Keratinocyte (primary cell): ENCODE results near the gene DHX35. TPM values are rescaled to one million over a fixed set of nuclear protein-coding genes. Genes with fewer than 3 reads are reported as not detected.
A peak's percentile ranks its signal among the peaks of the same experiment; 100 is the strongest.

Experiments
- DNase-seq: peaks from one replicate; pipeline ENCODE4 v3.0.0-alpha.2; 2011; ENCODE audit warnings: low read depth, missing footprints, low spot score
- FAIRE-seq: peaks from 2 replicates; lab custom pipeline; 2011; peaks lifted over from hg19 to GRCh38; lab: Jason Lieb, UNC
- H2AFZ ChIP-seq: 2 replicates; pipeline ENCODE4 v1.6.0; 2012; ENCODE audit warnings: low read length, control low read depth, inconsistent platforms; ENCODE audit not compliant: control insufficient read depth
- H3K27ac ChIP-seq: 2 replicates; pipeline ENCODE4 v1.5.1; 2011; ENCODE audit warnings: low read length; ENCODE audit not compliant: control insufficient read depth, insufficient read depth
- H3K27me3 ChIP-seq: 3 replicates; pipeline ENCODE4 v1.6.0; 2011; ENCODE audit warnings: low read length; ENCODE audit not compliant: control insufficient read depth, insufficient read depth; ENCODE audit errors: extremely low read depth
- H3K36me3 ChIP-seq, 2 experiments: 2 replicates in 1 of 2; 3 replicates in 1 of 2; pipeline ENCODE4 v1.5.1; 2011; ENCODE audit warnings: low read length in 2 of 2, mild to moderate bottlenecking in 1 of 2; ENCODE audit not compliant: control insufficient read depth in 2 of 2, insufficient read depth in 2 of 2; ENCODE audit errors: extremely low read depth in 1 of 2
- H3K4me1 ChIP-seq: 3 replicates; pipeline ENCODE4 v1.5.1; 2011; ENCODE audit warnings: low read length; ENCODE audit not compliant: control insufficient read depth, insufficient read depth; ENCODE audit errors: extremely low read depth
- H3K4me2 ChIP-seq: 3 replicates; pipeline ENCODE4 v1.6.0; 2011; ENCODE audit warnings: low read depth, low read length; ENCODE audit not compliant: control insufficient read depth, insufficient read depth; ENCODE audit errors: extremely low read depth
- H3K4me3 ChIP-seq, 3 experiments: fragments of 200-600 bp in 1 of 3; sonication (generic) in 1 of 3; 2 replicates in 2 of 3; 3 replicates in 1 of 3; pipeline ENCODE4 v1.5.1; 2011 to 2016; ENCODE audit warnings: low read length in 3 of 3, mild to moderate bottlenecking in 3 of 3, control low read depth in 2 of 3, inconsistent platforms in 1 of 3, low read depth in 1 of 3, mixed read lengths in 1 of 3, mixed run types in 1 of 3, moderate library complexity in 1 of 3; ENCODE audit not compliant: control insufficient read depth in 2 of 3, insufficient read depth in 2 of 3; ENCODE audit errors: extremely low read depth in 1 of 3
- H3K79me2 ChIP-seq: 2 replicates; pipeline ENCODE4 v1.6.0; 2012; ENCODE audit warnings: low read length; ENCODE audit not compliant: control insufficient read depth, insufficient read depth
- H3K9ac ChIP-seq: 3 replicates; pipeline ENCODE4 v1.6.0; 2011; ENCODE audit warnings: low read length; ENCODE audit not compliant: control insufficient read depth, insufficient read depth; ENCODE audit errors: extremely low read depth
- H3K9me1 ChIP-seq: 3 replicates; pipeline ENCODE4 v1.6.0; 2011; ENCODE audit warnings: low read length; ENCODE audit not compliant: control insufficient read depth, insufficient read depth; ENCODE audit errors: extremely low read depth
- H3K9me3 ChIP-seq: 2 replicates; pipeline ENCODE4 v1.5.1; 2012; ENCODE audit warnings: low read depth, low read length; ENCODE audit not compliant: control insufficient read depth
- H4K20me1 ChIP-seq: 3 replicates; pipeline ENCODE4 v1.6.0; 2011; ENCODE audit warnings: low read length; ENCODE audit not compliant: control insufficient read depth, insufficient read depth; ENCODE audit errors: extremely low read depth
- EZH2 ChIP-seq: IDR thresholded peaks from one replicate; pipeline ENCODE4 v1.6.1; 2012; ENCODE audit warnings: inconsistent platforms, mild to moderate bottlenecking, low read length, moderate library complexity
- dilution Hi-C: fragments of 300-500 bp; cut with MboI; formaldehyde crosslinking; loops from one replicate; pipeline ENCODE4 v1.7.0; 2020; ENCODE audit warnings: low sequenced_read_pairs; ENCODE audit not compliant: extremely low pct_ligation_motif_present
- polyA plus RNA-seq, 5 experiments: library from polyadenylated mRNA; depleted of rRNA in 3 of 5; stranded (reverse) in 3 of 5; stranded (forward) in 1 of 5; unstranded in 1 of 5; fragments of >200 nt; gene quantifications; 1 replicate in 1 of 5; 2 replicates in 3 of 5; 3 replicates in 1 of 5; pipeline versions ENCODE4 v1.2.1 to v1.2.3, GENCODE V29; 2011 to 2012; ENCODE audit warnings: missing spikeins in 2 of 5, low read depth in 1 of 5, low replicate concordance in 1 of 5
- TF ChIP-seq, protein P1 (sequence below), 3 experiments: IDR thresholded peaks in 1 of 3; conservative IDR thresholded peaks in 1 of 3; optimal IDR thresholded peaks in 1 of 3; 2 replicates in 2 of 3; 3 replicates in 1 of 3; pipeline versions ENCODE3 to v1.5.1; 2011; ENCODE audit warnings: low read length in 3 of 3, mild to moderate bottlenecking in 3 of 3, moderate library complexity in 2 of 3, control low read depth in 1 of 3, inconsistent platforms in 1 of 3; ENCODE audit not compliant: insufficient read depth in 2 of 3; ENCODE audit errors: extremely low read depth in 1 of 3

Gene DHX35
- polyA plus RNA-seq, 1 donor (not counting 4 experiments of a cell fraction or from before 2014, with no cell fraction given), result 9.8 TPM

- peaks cover 10 to 30% of the 10 kb centered on the region in 2 experiments for H3K36me3 ChIP-seq
Observed at GRCh38 chr20:39041067-39041466, 78.9 kb downstream of the DHX35 start.

GRCh38 chr20:39042279-39043150, 80.4 kb downstream of the DHX35 start:
- DNase-seq, result peak; percentile 40
- Histone ChIP-seq H3K36me3 (peaks cover 7 to 23% of the 10 kb centered on the region in 2 experiments), H3K27me3 (no peaks in the 10 kb centered on the region), H3K4me1 (peaks cover 12% of the 10 kb centered on the region), H3K4me2 (peak overlapping the region; percentile 65), H3K27ac (peak overlapping the region; percentile 50), H3K4me3 (no peak overlapping the region), H4K20me1 (no peaks in the 10 kb centered on the region), H2AFZ (no peak overlapping the region), H3K9me3 (no peaks in the 10 kb centered on the region), H3K9ac (no peak overlapping the region), H3K79me2 (no peaks in the 10 kb centered on the region), H3K9me1 (peaks cover 2% of the 10 kb centered on the region)
- FAIRE-seq, result peak; percentile 67
- dilution Hi-C loops, result no loop called here
- TF ChIP-seq, protein P1, sequence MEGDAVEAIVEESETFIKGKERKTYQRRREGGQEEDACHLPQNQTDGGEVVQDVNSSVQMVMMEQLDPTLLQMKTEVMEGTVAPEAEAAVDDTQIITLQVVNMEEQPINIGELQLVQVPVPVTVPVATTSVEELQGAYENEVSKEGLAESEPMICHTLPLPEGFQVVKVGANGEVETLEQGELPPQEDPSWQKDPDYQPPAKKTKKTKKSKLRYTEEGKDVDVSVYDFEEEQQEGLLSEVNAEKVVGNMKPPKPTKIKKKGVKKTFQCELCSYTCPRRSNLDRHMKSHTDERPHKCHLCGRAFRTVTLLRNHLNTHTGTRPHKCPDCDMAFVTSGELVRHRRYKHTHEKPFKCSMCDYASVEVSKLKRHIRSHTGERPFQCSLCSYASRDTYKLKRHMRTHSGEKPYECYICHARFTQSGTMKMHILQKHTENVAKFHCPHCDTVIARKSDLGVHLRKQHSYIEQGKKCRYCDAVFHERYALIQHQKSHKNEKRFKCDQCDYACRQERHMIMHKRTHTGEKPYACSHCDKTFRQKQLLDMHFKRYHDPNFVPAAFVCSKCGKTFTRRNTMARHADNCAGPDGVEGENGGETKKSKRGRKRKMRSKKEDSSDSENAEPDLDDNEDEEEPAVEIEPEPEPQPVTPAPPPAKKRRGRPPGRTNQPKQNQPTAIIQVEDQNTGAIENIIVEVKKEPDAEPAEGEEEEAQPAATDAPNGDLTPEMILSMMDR (optimal IDR thresholded peaks at IDR 0.05 in 1 of 3, IDR thresholded peaks at IDR 0.05 in 1 of 3, conservative IDR thresholded peaks at IDR 0.05 in 1 of 3; ENCODE audit: extremely low read depth in 1 of 3, insufficient read depth in 2 of 3, low read length in 3 of 3), result peak in 1 of 3 experiments; percentile 17
- TF ChIP-seq EZH2, result no peak

More at GRCh38 chr20:39041067-39041466, 78.9 kb downstream of the DHX35 start:
- no peak for FAIRE-seq
- H3K27ac ChIP-seq, result no peak overlapping the region
- dilution Hi-C loops, result no loop called here
- no peaks in the 10 kb centered on the region for H3K79me2 ChIP-seq
- peaks cover 2% of the 10 kb centered on the region for H3K9me1 ChIP-seq
- no peak overlapping the region for H3K9ac ChIP-seq
- no peak overlapping the region for H2AFZ ChIP-seq
- H3K4me2 ChIP-seq, result no peak overlapping the region
- peaks cover 12% of the 10 kb centered on the region for H3K4me1 ChIP-seq
- DNase-seq, result no peak
- no peak for TF ChIP-seq EZH2
- TF ChIP-seq, protein P1 (optimal IDR thresholded peaks at IDR 0.05 in 1 of 3, IDR thresholded peaks at IDR 0.05 in 1 of 3, conservative IDR thresholded peaks at IDR 0.05 in 1 of 3; ENCODE audit: extremely low read depth in 1 of 3, insufficient read depth in 2 of 3, low read length in 3 of 3), result no peak
- no peaks in the 10 kb centered on the region for H3K27me3 ChIP-seq
- H3K4me3 ChIP-seq, result no peak overlapping the region
- H3K9me3 ChIP-seq, result no peaks in the 10 kb centered on the region
- no peaks in the 10 kb centered on the region for H4K20me1 ChIP-seq
